Vagina (tissue), 2 donors: ENCODE data around the gene TMEM151B. TPM values are rescaled to one million over a fixed set of nuclear protein-coding genes. Genes with fewer than 3 reads are reported as not detected.

Source experiments
- DNase-seq, 2 donors: peaks; one replicate each; pipeline ENCODE4 v3.0.0-alpha.2; 2017; ENCODE audit errors: extremely low spot score in 2 of 2
- H3K27ac ChIP-seq: fragments of 200-600 bp; sonication (generic); one replicate; pipeline ENCODE4 v1.5.1; 2019
- H3K27me3 ChIP-seq: fragments of 200-600 bp; sonication (generic); one replicate; pipeline ENCODE4 v1.5.1; 2019
- H3K36me3 ChIP-seq, 2 donors: fragments of 200-600 bp; sonication (generic); one replicate each; pipeline ENCODE4 v1.5.1; 2017 to 2019
- H3K4me1 ChIP-seq: fragments of 200-600 bp; sonication (generic); one replicate; pipeline ENCODE4 v1.5.1; 2019
- H3K4me3 ChIP-seq, 2 donors: fragments of 200-600 bp; sonication (generic); 1 replicate in 1 of 2; 2 replicates in 1 of 2; pipeline ENCODE4 v1.5.1; 2016 to 2019
- H3K9me3 ChIP-seq: fragments of 200-600 bp; sonication (generic); one replicate; pipeline ENCODE4 v1.5.1; 2019
- POLR2A ChIP-seq, 2 donors: fragments of 450-650 bp; IDR thresholded peaks; one replicate each; pipeline ENCODE4 v1.6.1; 2017; ENCODE audit warnings: antibody characterized with exemption in 2 of 2, mild to moderate bottlenecking in 2 of 2, moderate library complexity in 2 of 2
- POLR2AphosphoS5 ChIP-seq, 2 donors: sonication (generic); formaldehyde crosslinking; IDR thresholded peaks; one replicate each; pipeline ENCODE4 v1.9.0; 2017; ENCODE audit warnings: antibody characterized with exemption in 2 of 2, mild to moderate bottlenecking in 2 of 2, low read depth in 1 of 2; ENCODE audit not compliant: insufficient read depth in 1 of 2
- intact Hi-C: fragments of 100-400 bp; cut with DNase I; formaldehyde crosslinking; loops from one replicate; pipeline ENCODE4 v1.15.1; 2023
- total RNA-seq: library from RNA; depleted of rRNA; stranded (reverse); fragments of >200 nt; gene quantifications from one replicate; pipeline ENCODE4 v1.2.3, GENCODE V29; 2016
- TF ChIP-seq, protein P1 (sequence below), 3 experiments: fragments of 450-650 bp in 2 of 3; fragments of 200-600 bp in 1 of 3; sonication (generic) in 1 of 3; IDR thresholded peaks; one replicate each; pipeline ENCODE4 v1.5.1; 2017 to 2019; ENCODE audit warnings: antibody characterized with exemption in 3 of 3, mild to moderate bottlenecking in 2 of 3, moderate library complexity in 2 of 3

TMEM151B gene
- total RNA-seq, 1 donor from 2014 or later = 0.49 TPM

DNA sequence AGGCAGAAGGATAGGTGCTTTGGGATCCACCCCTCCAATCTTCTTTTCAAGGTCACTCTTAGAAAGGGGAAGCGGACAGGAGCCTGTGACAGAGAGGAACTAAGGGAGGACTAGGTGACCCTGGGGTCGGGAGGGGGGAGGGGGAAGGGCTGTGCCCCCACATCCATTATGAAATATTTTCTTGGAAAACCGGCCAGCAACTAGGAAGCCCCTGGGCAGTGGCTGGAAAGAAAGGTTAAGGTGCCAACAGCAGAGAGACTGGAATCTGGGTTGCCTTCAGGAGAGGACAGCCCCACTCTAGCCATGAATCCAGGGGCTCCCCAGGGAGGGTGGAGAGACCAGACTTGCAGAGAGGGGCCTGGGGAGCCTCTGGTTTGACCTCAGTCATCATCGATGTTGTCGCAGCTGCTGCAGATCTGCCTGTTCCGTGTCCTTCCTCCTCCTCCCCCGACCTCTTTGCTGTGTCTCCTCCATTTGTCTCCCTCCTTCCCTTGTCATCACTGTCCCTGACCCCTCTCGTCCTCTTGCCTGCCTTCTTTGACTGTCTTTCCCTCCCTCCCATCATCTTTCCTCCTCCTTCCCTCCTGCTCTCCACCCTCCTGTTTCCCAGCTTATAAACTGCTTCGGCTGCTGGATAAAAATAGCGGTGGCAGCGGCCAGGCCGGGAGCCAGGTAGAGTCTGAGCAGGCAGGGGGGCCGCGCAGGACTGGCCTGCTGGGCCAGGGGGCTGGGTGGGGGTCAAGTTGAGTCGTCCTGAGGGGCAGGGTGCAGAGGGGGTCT lies 43.7 kb upstream of the TMEM151B start:
- Histone ChIP-seq H3K9me3 (no peaks in the 10 kb centered on the region), H3K4me3 (peak overlapping the region in 1 of 2 donors; percentile 32), H3K36me3 (no peaks in the 10 kb centered on the region), H3K4me1 (peaks cover 57% of the 10 kb centered on the region), H3K27me3 (no peaks in the 10 kb centered on the region), H3K27ac (peak overlapping the region; percentile 59)
- intact Hi-C loops = no loop called here
- TF ChIP-seq POLR2AphosphoS5 (IDR thresholded peaks at IDR 0.05; ENCODE audit: insufficient read depth in 1 of 2, low read depth in 1 of 2) (no peak), POLR2A (IDR thresholded peaks at IDR 0.05) (no peak)
- TF ChIP-seq, protein P1, sequence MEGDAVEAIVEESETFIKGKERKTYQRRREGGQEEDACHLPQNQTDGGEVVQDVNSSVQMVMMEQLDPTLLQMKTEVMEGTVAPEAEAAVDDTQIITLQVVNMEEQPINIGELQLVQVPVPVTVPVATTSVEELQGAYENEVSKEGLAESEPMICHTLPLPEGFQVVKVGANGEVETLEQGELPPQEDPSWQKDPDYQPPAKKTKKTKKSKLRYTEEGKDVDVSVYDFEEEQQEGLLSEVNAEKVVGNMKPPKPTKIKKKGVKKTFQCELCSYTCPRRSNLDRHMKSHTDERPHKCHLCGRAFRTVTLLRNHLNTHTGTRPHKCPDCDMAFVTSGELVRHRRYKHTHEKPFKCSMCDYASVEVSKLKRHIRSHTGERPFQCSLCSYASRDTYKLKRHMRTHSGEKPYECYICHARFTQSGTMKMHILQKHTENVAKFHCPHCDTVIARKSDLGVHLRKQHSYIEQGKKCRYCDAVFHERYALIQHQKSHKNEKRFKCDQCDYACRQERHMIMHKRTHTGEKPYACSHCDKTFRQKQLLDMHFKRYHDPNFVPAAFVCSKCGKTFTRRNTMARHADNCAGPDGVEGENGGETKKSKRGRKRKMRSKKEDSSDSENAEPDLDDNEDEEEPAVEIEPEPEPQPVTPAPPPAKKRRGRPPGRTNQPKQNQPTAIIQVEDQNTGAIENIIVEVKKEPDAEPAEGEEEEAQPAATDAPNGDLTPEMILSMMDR (IDR thresholded peaks at IDR 0.05) = no peak
- DNase-seq = no peak

DNA sequence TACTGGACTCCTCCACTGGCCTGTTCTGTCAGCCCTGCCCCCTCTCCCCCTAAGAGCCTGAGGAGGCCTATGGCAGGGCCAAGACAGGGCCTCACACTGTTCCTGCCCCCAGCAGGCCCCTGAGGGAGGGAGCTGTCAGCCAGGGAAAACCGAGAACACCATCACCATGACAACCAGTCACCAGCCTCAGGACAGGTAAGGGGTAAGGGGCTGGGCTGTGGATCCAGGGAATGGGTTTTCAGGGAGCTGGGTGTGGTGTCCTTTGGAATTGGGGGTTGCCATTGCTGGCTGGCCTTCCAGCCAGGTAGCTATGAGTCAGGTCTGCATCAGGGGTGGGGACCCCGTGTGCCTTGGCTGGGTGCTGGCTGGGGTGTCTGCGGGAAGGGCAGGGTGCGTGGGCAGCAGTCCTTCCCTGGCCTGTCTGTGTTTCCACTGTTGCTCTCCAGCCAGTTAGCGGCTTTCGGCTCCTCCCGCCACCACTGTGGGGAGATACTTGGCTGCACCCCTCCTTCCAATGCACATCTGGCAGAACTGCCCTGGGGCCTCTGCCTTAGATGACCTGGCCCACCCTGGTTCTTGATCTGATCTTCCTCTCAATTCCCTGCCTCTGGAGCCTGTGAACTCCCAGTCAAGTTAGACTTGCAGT lies 43.0 kb upstream of the TMEM151B start:
- peaks cover 50% of the 10 kb centered on the region for H3K4me1 ChIP-seq
- DNase-seq = no peak
- H3K27me3 ChIP-seq = no peaks in the 10 kb centered on the region
- peak overlapping the region in 1 of 2 donors; percentile 32 for H3K4me3 ChIP-seq
- peak overlapping the region; percentile 59 for H3K27ac ChIP-seq
- peaks cover 0 to under 1% of the 10 kb centered on the region in 2 donors for H3K36me3 ChIP-seq
- no peaks in the 10 kb centered on the region for H3K9me3 ChIP-seq
- no peak for TF ChIP-seq POLR2A (IDR thresholded peaks at IDR 0.05)
- TF ChIP-seq POLR2AphosphoS5 (IDR thresholded peaks at IDR 0.05; ENCODE audit: insufficient read depth in 1 of 2, low read depth in 1 of 2) = peak in 1 of 2 donors; percentile 28
- TF ChIP-seq, protein P1 (IDR thresholded peaks at IDR 0.05) = no peak
- intact Hi-C loops = no loop called here

DNA sequence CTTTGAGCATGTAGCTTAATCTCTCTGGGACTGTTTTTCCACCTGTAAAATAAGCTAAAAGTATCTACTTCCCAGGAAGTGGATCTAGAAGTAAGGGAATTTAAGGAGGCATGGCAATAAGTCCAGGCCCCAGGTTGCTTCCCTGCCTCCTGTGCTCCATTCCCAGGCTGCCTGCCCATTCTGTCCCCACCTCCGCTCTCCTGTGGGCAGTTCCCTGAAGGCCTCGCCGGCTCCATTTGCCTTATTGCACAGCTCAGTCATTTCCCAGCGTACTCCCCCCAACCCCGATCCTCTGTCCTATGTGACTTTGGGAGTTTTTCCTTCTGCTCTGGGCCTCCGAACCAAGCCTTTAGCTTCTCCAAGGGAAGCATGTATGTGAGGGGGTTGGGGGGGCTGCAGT lies 42.2 kb upstream of the TMEM151B start:
- Histone ChIP-seq H3K9me3 (no peaks in the 10 kb centered on the region), H3K4me1 (peaks cover 43% of the 10 kb centered on the region), H3K4me3 (no peak overlapping the region), H3K27me3 (no peaks in the 10 kb centered on the region), H3K36me3 (peaks cover 0 to 8% of the 10 kb centered on the region in 2 donors), H3K27ac (peak overlapping the region; percentile 25)
- no peak for DNase-seq
- TF ChIP-seq POLR2AphosphoS5 (IDR thresholded peaks at IDR 0.05; ENCODE audit: insufficient read depth in 1 of 2, low read depth in 1 of 2) (no peak), POLR2A (IDR thresholded peaks at IDR 0.05) (no peak)
- TF ChIP-seq, protein P1 (IDR thresholded peaks at IDR 0.05) = no peak
- intact Hi-C loops = no loop called here

DNA sequence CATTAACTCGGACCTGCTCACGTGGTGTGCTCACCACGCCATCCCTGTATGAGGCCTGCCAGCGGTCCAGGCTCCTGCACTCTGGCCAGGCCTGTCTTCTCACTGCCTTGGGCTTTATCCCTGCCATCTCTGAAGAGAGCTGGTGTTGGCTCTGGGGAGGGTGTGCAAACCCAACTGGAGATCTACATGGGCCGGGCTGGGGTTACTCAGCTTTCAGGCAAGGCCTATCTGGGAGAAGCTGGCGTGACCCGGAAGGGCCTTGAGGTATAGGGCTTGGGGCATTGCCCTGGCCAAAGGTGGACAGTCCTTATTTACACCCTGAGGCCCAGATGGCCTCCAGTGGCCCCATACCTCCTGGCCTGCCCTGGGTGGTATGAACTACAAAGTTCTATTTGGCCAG lies 41.8 kb upstream of the TMEM151B start:
- Histone ChIP-seq H3K4me3 (no peak overlapping the region), H3K9me3 (no peaks in the 10 kb centered on the region), H3K4me1 (peaks cover 46% of the 10 kb centered on the region), H3K27ac (peak overlapping the region; percentile 25), H3K36me3 (peaks cover 0 to 8% of the 10 kb centered on the region in 2 donors), H3K27me3 (no peaks in the 10 kb centered on the region)
- TF ChIP-seq POLR2AphosphoS5 (IDR thresholded peaks at IDR 0.05; ENCODE audit: insufficient read depth in 1 of 2, low read depth in 1 of 2) (no peak), POLR2A (IDR thresholded peaks at IDR 0.05) (no peak)
- TF ChIP-seq, protein P1 (IDR thresholded peaks at IDR 0.05) = no peak
- DNase-seq = no peak
- intact Hi-C loops = no loop called here

DNA sequence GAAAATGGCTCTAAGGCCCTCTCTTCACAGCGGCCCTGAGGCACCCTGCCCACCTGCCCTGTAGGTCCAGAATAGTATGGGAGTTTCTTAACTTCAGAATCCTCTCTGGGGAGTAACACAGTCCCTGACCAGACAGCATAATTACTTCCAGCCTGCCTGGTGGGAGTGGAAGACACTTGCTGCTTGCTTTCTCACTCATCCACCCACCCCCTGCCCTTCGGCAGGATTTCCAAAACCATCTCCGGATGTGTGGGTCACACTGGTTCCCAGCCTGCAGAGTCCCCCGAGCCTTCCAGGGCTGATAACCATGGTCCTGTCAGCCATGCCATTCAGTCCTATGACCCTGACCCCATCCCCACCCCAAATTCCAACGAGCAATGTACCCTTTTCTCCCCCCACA lies 41.4 kb upstream of the TMEM151B start:
- intact Hi-C loops = no loop called here
- Histone ChIP-seq H3K4me3 (no peak overlapping the region), H3K9me3 (no peaks in the 10 kb centered on the region), H3K36me3 (peaks cover 0 to 8% of the 10 kb centered on the region in 2 donors), H3K4me1 (peaks cover 46% of the 10 kb centered on the region), H3K27ac (no peak overlapping the region), H3K27me3 (no peaks in the 10 kb centered on the region)
- DNase-seq = no peak
- TF ChIP-seq, protein P1 (IDR thresholded peaks at IDR 0.05) = no peak
- TF ChIP-seq POLR2A (IDR thresholded peaks at IDR 0.05) (no peak), POLR2AphosphoS5 (IDR thresholded peaks at IDR 0.05; ENCODE audit: insufficient read depth in 1 of 2, low read depth in 1 of 2) (no peak)
